ENCODE measurements around the gene TBC1D10B.

The TBC1D10B gene

GRCh38 chr16:30367349-30368009, 2.8 kb downstream of the TBC1D10B start:
- peak overlapping the region; percentile 85 for H3K4me3 ChIP-seq (ENCODE audit: low read length, poor library complexity, severe bottlenecking)
- peaks cover 52% of the 10 kb centered on the region for H4K20me1 ChIP-seq (ENCODE audit: insufficient read depth, low read length, poor library complexity, severe bottlenecking)
- no peaks in the 10 kb centered on the region for H3F3A ChIP-seq (ENCODE audit: low read depth)
- peak overlapping the region; percentile 98 for H3K4me2 ChIP-seq (ENCODE audit: low read depth, low read length, poor library complexity, severe bottlenecking)
- H3K27me3 ChIP-seq (ENCODE audit: insufficient read depth, low read length, poor library complexity, severe bottlenecking) = no peaks in the 10 kb centered on the region
- no peaks in the 10 kb centered on the region for H3K9me2 ChIP-seq (replicated peaks; ENCODE audit: low read depth, low read length)
- peaks cover 51% of the 10 kb centered on the region for H3K4me1 ChIP-seq (ENCODE audit: insufficient read depth, low read length, poor library complexity, severe bottlenecking)
- peak overlapping the region; percentile 78 for H3K9ac ChIP-seq (ENCODE audit: low read depth, low read length, poor library complexity, severe bottlenecking)
- H3K79me2 ChIP-seq (ENCODE audit: insufficient read depth, low read length) = peaks cover 73% of the 10 kb centered on the region
- H2AFZ ChIP-seq (ENCODE audit: low read length) = no peak overlapping the region
- no peak for TF ChIP-seq EZH2phosphoT487 (IDR thresholded peaks at IDR 0.05; ENCODE audit: borderline replicate concordance)
- TF ChIP-seq CTCF (conservative IDR thresholded peaks at IDR 0.05; ENCODE audit: low read length) = no peak
- peaks cover 3% of the 10 kb centered on the region; the same call in 1 of the 2 replicates for H3K36me3 ChIP-seq (ENCODE audit: insufficient read depth, low read length)
- H3K9me3 ChIP-seq (ENCODE audit: insufficient read depth, low read depth, low read length) = no peaks in the 10 kb centered on the region

- no peaks in the 10 kb centered on the region for H3F3A ChIP-seq (ENCODE audit: low read depth)
- TF ChIP-seq EZH2phosphoT487 (IDR thresholded peaks at IDR 0.05; ENCODE audit: borderline replicate concordance) (no peak), CTCF (conservative IDR thresholded peaks at IDR 0.05; ENCODE audit: low read length) (no peak)
- H3K36me3 ChIP-seq (ENCODE audit: insufficient read depth, low read length) = peaks cover 6% of the 10 kb centered on the region; the same call in 1 of the 2 replicates
- H3K9me2 ChIP-seq (replicated peaks; ENCODE audit: low read depth, low read length) = no peaks in the 10 kb centered on the region
- H3K4me1 ChIP-seq (ENCODE audit: insufficient read depth, low read length, poor library complexity, severe bottlenecking) = peaks cover 45% of the 10 kb centered on the region
- peaks cover 52% of the 10 kb centered on the region for H4K20me1 ChIP-seq (ENCODE audit: insufficient read depth, low read length, poor library complexity, severe bottlenecking)
- no peaks in the 10 kb centered on the region for H3K9me3 ChIP-seq (ENCODE audit: insufficient read depth, low read depth, low read length)
- no peak overlapping the region for H2AFZ ChIP-seq (ENCODE audit: low read length)
- H3K9ac ChIP-seq (ENCODE audit: low read depth, low read length, poor library complexity, severe bottlenecking) = peak overlapping the region; percentile 78
- peak overlapping the region; percentile 85 for H3K4me3 ChIP-seq (ENCODE audit: low read length, poor library complexity, severe bottlenecking)
- H3K4me2 ChIP-seq (ENCODE audit: low read depth, low read length, poor library complexity, severe bottlenecking) = peak overlapping the region; percentile 98
- no peaks in the 10 kb centered on the region for H3K27me3 ChIP-seq (ENCODE audit: insufficient read depth, low read length, poor library complexity, severe bottlenecking)
- peaks cover 79% of the 10 kb centered on the region for H3K79me2 ChIP-seq (ENCODE audit: insufficient read depth, low read length)
Measured at GRCh38 chr16:30366511-30366910, 3.8 kb downstream of the TBC1D10B start.

GRCh38 chr16:30365200-30365599, 5.1 kb downstream of the TBC1D10B start:
- peaks cover 52% of the 10 kb centered on the region for H4K20me1 ChIP-seq (ENCODE audit: insufficient read depth, low read length, poor library complexity, severe bottlenecking)
- no peak overlapping the region for H2AFZ ChIP-seq (ENCODE audit: low read length)
- H3K79me2 ChIP-seq (ENCODE audit: insufficient read depth, low read length) = peaks cover 90% of the 10 kb centered on the region
- H3K9ac ChIP-seq (ENCODE audit: low read depth, low read length, poor library complexity, severe bottlenecking) = peak overlapping the region; percentile 53
- H3K36me3 ChIP-seq (ENCODE audit: insufficient read depth, low read length) = peaks cover 13% of the 10 kb centered on the region; the same call in 1 of the 2 replicates
- peak overlapping the region; percentile 38 for H3K4me3 ChIP-seq (ENCODE audit: low read length, poor library complexity, severe bottlenecking)
- H3K9me3 ChIP-seq (ENCODE audit: insufficient read depth, low read depth, low read length) = no peaks in the 10 kb centered on the region
- H3F3A ChIP-seq (ENCODE audit: low read depth) = no peaks in the 10 kb centered on the region
- peak overlapping the region; percentile 98 for H3K4me2 ChIP-seq (ENCODE audit: low read depth, low read length, poor library complexity, severe bottlenecking)
- no peaks in the 10 kb centered on the region for H3K9me2 ChIP-seq (replicated peaks; ENCODE audit: low read depth, low read length)
- no peak for TF ChIP-seq EZH2phosphoT487 (IDR thresholded peaks at IDR 0.05; ENCODE audit: borderline replicate concordance)
- no peak for TF ChIP-seq CTCF (conservative IDR thresholded peaks at IDR 0.05; ENCODE audit: low read length)
- peaks cover 42% of the 10 kb centered on the region for H3K4me1 ChIP-seq (ENCODE audit: insufficient read depth, low read length, poor library complexity, severe bottlenecking)
- no peaks in the 10 kb centered on the region for H3K27me3 ChIP-seq (ENCODE audit: insufficient read depth, low read length, poor library complexity, severe bottlenecking)
